HG03175 (cell line): Measurements from ENCODE around the gene ATP6V0E1.

ENCODE experiments used
- ATAC-seq: cut with Tn5 transposase; IDR thresholded peaks from one replicate; pipeline ENCODE4 v1.9.1; 2021; ENCODE audit warnings: mild to moderate bottlenecking, moderate library complexity; ENCODE audit not compliant: unreplicated experiment

Gene ATP6V0E1

DNA sequence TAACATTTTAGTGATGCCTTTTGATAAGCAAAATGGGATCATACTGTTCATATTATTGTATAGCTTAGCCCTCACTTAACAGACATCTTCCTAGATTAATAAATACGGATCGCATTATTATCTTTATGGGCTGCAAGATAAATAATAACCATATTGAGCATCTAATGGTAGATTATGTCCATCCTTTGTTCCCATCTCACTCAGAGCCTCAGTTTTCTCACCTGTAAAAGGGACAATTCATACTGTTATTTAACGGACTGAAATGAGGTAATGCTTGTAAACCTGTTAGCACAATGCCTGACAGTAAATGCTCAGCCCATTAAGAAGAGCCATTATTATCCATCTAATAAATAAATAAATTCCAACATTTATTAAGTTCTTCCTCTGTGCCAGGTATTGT lies 27.3 kb upstream of the ATP6V0E1 start:
- ATAC-seq, result no peak

DNA sequence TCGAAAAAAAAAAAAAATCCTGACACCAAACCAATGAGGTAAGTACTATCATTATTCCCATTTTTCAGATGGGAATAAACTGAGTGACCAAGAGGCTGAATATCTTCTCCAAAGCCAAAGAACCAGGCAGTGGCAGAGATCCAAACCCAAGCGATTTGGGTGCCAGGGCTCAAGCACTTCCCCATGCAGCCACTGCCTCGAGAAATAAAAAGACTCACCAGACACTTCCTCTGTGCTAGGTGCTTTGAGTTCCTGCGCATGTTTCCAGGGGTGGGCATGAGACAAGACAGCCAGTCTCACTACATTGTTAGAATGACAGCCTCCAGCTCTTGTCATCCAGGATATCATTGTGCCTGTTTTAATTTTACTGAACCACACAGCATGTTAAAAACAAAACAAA lies 26.6 kb upstream of the ATP6V0E1 start:
- ATAC-seq, result no peak

DNA sequence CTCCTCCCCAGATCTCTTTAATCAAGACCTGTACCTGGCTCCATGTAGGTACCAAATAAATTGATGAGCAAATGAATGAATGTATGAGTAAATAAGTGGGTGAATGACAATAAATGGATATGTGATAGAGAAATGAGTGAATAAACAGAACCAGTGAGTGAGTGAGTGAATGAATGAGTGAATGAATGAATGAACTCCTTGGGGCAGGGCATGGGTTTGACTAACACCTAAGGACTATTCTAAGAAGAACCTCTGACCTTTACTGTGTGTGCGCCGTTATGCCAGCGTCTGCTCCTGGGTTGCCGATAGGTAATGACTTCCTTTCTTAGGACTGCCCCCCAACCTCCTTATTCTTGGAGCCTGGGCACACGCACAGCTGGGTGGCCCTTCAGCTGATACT lies 26.1 kb upstream of the ATP6V0E1 start:
- ATAC-seq, result no peak

DNA sequence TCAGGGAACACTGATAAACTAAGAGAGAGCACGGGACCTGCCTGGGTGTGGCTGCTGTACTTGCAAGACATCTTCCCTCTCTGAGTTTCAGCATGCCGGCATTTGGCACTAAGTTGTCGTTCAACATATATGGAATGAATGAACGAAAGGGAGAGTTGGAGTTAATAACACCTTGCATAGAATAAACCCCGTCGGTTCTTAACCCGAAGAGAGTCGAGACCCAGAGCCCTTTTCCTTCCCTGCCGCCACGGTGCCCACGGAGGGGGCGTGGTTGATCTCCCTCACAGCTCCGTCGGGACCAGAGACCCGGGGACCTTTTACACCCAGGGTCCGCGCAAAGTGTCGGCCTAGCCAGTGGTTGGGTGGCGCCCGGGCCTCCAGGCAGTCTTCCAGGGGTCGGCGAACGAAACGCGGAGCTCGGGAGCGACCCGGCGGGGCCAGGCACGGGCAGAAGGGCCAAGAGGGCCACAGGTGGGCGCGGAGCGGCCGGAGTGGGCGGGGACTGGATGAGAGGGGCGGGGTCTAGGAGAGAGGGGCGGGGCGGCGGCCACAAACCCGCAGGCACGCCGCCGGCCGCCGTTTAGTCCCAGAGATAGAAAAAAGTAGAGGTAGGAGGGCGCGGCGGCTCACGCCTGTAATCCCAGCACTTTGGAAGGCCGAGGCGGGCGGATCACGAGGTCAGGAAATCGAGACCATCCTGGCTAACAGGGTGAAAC lies 25.1 kb upstream of the ATP6V0E1 start:
- peak; percentile 68 for ATAC-seq

DNA sequence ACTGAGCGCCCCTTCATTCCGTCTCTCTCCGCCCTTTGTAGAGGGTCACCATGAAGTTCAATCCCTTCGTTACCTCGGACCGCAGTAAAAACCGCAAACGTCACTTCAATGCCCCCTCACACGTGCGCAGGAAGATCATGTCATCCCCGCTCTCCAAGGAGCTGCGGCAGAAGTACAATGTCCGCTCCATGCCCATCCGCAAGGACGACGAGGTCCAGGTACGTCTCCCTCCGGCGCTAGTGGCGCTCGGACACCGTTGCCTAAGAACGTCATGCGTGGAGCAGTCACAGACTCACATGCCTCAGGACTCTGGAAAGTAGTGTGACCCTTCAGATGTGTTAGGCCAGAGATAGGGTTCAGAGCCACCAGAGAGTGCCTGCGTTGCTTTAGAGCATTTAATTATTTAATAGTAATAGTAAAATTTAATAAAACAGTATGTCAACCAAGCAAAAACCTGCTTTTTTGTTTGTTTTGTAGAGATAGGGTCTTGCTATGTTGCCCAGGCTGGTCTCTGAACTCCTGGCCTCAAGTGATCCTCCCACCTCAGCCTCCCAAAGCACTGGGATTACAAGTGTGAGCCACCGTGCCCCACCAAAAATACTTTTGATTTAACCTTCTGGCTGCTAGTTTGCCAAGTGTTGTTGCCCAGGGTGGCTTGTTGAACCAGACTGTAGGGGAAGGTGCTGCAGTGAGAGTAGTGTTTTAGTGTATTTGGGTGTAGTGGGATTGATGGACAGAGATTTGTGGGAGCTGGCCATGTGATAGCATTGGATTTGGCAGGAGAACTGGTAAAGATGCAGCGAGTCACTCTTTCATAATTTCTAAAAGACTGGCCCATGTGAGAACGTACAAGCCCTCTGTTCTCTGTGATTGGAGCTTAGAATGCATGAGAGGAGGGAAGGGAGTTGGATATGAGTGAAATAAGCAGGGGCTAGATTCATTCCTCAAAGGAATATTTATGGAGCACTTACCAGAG lies 23.5 kb upstream of the ATP6V0E1 start:
- no peak for ATAC-seq

DNA sequence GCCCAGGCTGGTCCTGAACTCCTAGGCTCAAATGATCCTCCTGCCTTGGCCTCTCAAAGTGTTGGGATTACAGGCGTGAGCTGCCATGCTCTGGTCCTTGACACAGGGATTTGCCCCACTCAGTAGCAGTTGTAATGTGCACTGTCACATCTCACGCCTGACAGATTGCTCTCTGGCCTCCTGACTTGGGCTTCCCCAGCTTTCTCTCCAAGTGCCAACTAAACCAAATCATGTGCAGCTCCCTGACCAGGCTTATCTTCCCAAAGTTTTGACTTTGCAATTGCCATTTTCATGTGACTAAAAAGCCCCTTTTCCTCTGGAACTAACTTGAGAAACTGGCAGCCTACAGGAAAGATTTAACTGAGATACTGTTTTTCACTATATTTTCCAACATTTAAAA lies 13.7 kb upstream of the ATP6V0E1 start:
- ATAC-seq, result no peak

DNA sequence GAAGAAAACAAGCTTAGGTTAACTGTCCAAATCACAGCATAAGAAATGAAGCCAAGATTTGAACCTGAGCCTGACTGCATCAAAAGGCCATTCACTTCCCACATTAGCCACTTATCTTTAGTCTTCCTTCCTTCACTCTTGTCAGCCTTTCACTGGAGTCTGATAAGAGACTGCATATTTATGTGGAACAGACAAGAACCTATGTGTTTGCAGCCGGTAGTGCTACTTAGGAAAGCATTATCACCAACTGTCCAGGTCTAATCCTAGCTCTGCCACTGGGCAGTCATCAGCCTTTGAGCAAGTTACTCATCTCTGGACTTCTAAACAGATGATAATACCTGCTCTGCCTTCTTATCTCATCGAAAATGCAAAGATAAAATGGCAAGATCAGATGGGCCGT lies 12.1 kb upstream of the ATP6V0E1 start:
- no peak for ATAC-seq

DNA sequence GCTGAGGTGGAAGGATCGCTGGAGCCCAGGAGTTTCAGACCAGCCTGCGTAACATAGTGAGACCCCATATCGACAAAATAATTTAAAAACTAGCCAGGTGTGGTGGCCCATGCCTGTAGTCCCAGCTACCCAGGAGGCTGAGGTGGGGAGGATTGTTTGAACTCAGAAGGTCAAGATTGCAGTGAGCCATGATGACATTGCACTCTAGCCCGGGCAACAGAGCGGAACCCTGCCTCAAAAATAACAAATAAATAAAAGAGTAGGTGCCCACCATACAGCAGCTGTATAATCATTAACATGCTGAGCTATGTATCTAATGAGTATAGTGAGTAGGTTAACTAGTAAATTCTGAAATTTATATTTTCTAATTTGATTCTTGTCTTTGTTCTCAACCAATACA lies 11.0 kb upstream of the ATP6V0E1 start:
- ATAC-seq, result no peak

DNA sequence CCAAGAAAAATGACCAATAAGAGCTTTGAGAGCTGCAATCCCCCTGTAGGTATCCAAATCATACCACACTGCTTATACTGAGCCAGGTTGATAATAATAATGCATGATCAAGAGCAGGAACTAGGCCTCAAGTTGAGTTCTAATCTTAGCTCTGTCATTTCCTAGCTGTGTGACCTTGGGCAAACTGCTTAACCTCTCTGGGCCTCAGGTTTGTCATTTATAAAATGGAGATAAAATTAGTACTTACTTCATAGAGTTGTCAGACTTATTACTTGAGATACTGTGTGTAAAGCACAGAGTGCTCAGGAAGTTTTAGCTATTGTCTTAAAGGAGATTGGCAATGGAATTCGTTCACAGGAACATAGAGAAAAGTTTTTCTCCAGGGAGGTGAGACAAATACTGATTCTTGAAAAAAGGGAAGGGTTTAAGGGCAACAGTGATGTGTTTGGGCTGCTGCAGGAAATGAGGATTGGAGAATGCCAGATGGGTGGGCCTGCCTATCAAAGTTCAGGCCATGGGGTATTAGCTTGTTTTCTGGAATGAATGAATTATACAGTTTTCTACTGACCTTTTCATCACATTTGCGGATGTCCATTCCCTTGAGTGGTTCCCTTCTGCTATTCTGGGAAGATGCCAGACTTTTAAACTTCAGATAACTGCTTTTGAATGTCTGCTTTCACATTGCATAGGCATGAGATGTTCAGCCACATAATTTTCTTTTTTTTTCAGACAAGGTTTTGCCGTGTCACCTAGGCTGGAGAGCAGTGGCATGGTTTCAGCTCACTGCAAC lies 10.2 kb upstream of the ATP6V0E1 start:
- no peak for ATAC-seq

DNA sequence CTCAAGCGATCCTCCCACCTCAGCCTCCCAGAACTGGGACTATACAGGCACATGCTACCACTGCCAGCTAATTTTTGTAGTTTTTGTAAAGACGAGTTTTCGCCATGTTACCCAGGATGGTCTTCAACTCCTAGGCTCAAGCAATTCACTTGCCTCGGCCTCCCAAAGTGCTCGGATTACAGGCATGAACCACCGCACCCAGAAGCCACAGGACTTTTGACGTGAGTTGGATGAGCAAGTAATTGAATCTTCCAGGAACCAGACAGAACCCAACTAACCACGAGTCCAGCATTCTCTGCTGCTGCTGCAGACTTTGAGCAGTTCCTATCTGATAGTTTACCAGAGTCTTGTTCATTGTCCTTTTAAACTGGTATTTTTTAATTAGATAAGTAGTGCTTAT lies 9.6 kb upstream of the ATP6V0E1 start:
- no peak for ATAC-seq

DNA sequence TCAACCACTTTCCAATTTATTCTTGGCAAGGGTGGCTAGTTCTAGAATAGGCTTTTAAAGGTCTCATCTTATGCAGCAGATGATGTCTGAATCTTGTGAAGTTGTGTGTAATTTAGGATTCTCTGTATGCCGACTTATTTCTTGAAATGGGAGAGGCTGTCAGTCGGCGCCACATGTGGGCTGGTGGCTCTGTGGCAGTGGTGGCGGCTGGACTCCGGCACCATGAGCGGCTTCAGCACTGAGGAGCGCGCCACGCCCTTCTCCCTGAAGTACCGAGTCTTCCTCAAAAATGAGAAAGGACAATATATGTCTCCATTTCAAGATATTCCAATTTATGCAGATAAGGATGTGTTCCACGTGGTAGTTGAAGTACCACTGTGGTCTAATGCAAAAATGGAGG lies 8.3 kb upstream of the ATP6V0E1 start:
- ATAC-seq, result no peak

DNA sequence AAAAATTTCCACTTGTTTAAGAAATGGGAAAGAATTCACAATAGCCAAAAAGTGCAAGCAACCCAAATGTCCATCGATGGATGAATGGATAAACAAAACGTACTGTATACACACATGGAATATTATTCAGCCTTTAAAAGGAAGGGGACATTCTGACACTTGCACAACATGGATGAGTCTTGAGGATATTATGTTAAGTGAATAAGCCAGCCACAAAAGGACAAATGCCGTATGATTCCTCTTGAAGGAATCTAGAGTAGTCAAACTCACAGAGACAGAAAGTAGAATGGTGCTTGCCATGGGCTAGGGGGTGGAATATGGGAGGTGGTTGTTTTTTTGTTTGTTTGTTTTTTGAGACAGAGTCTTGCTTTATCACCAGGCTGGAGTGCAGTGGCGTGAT lies 3.8 kb upstream of the ATP6V0E1 start:
- no peak for ATAC-seq

DNA sequence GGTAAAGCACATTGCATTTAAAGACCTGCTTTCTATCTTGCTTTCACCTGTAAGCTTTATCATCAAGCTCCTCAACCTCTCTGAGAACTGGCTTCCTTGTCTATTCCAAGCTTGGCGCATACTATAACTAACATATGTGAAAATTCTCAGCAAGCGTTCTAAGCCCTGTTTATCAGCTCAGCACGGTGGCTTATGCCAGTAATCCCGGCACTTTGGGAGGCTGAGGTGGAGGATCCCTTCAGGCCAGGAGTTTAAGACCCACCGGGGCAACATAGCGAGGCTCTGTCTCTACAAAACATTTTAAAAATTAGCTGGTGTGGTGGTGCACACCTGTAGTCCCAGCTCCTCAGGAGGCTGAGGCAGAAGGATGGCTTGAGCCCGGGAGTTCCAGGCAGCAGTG lies 1.6 kb upstream of the ATP6V0E1 start:
- ATAC-seq, result no peak

DNA sequence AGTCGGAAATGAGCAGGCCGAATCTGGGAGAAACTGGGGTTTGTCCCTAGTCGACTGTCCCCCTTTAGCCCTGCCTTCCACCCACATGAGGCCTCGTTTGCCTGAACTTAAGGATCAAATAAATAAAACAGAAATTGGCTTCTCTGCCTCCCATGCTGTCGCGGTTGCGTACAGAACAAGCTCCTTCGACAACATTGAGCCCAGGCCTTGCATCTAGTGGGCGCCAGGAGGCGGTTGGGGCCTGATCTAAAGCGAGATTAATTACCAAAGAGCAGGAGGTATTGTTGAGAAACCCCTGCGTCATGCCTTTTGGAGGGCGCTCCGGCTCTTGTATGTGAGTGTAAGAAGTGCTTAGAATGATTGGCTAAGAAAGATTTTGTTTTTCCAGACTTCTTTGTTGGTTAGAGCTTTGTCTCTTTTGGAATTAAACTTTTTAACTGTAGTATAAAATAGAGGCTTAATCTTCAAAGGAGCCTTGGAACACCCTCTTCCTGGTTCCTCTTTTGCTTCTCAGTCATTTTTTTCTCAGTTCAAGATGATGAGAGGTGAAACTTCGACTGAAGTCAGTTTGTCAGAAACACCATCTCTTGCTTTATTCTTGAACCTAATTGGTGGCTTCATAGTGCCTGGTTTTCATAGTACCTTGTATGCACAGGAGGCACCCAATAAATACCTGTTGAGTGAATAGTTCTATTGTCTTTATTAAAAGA lies 828 bp downstream of the ATP6V0E1 start:
- peak; percentile 79 for ATAC-seq

DNA sequence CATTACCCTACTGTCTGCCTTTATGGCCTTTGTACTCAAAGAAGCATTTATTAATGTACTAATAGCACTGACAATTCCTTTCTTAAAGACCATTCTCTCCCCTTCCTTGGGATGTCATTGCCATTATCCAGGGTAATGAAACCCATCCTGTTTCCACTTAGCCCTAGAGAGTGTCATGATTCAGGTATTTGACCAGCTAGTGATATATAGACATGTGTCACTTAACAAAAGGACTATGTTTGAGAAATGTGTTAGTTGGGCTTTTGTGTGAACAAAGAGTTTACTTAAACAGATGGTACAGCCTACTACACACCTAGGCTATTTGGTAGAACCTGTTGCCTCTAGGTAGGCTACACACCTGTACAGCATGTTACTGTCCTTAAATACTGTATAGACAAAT lies 2.0 kb downstream of the ATP6V0E1 start:
- no peak for ATAC-seq

DNA sequence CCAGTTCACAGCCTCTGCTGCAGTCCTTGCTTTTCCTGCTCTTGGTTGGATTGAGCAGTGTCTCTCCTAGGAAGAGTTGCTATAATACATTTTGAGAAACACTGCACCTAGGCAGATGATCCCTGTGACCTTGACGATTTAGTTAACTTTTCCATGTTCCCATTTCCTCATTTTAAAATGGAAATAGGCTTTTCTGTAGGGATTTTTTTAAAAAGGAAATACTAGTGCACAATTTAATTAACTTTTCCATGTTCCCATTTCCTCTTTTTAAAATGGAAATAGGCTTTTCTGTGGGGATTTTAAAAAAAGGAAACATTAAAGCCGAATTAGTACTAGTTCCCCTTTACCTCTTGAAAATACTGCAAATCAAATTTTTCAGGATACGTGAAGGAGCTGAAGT lies 4.7 kb downstream of the ATP6V0E1 start:
- ATAC-seq, result no peak

DNA sequence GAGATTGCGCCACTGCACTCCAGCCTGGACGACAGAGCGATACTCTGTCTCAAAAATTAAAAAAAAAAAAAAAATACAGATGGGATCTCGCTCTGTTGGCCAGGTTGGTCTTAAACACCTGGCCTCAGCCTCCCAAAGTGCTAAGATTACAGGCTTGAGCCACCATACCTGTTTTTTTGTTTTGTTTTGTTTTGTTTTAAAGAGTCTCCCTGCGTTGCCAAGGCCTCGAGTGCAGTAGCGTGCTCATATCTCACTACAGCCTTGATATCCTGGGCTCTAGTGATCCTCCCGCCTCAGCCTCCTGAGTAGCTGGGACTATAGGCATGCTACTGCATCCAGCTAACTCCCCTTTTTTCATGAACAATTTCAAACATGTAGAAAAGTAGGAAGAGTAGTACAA lies 7.2 kb downstream of the ATP6V0E1 start:
- no peak for ATAC-seq

DNA sequence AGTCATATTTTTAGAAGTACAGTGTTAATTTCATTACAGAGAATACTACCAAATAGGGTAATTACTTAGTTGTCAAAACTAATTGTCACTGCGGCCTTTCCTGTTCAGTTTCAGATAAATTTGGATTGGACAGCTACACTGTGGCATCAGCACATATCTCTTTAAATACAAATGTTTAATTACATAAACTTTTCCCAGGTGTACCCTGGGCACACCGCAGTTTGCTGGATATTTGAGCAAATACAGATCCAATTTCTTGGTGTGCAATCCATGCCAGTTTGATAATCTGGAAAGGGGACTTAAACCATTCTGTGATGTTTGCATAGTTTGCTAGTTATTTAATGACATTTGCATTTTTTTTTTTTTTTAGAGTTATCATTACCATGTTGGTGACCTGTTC lies 10.8 kb downstream of the ATP6V0E1 start:
- no peak for ATAC-seq

DNA sequence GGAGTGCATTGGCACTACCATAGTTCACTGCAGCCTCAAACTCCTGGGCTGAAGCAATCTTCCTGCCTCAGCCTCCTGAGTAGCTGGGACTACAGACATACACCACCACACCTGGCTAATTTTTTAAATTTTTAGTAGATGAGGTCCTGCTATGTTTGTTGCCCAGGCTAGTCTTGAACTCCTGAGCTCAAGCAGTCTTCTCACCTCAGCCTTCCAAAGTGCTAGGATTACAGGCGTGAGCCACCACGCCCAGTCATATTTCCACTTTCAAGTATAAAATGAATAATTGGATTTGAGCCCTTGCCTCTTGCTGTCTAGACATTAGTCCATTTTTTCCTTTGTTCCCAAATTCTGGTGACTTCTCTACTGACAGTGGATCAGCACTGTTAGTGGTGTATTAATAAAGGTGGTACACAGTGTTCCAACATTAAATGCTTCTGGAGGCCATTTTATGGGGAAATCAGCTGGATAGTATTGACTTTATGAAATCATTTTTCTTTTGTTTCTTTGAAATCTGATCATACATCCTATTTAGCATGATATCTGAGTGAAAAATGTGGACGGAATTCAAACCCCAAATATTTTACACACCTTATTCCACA lies 15.9 kb downstream of the ATP6V0E1 start:
- ATAC-seq, result no peak

DNA sequence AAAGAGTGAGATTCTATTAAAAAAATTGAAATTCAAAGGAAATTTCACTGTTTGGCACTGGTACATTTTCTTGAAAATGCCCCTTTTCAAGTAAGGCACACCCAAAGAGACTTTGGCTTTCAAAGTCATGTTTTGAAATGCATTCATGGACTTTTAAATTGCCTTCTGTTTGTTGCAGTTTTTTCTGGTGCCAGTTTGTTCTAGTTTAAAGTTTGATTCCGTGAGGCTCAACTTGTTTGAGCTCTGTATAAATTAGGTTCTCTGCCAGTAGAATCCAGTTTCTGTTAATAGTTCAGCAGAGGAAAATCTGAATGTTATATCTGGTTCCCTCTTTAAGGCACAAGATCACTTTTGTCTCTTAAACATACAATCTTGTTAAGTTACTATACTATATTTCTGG lies 16.4 kb downstream of the ATP6V0E1 start:
- no peak for ATAC-seq
